ENCODE data around the gene RAMP1.

Gene RAMP1

DNA sequence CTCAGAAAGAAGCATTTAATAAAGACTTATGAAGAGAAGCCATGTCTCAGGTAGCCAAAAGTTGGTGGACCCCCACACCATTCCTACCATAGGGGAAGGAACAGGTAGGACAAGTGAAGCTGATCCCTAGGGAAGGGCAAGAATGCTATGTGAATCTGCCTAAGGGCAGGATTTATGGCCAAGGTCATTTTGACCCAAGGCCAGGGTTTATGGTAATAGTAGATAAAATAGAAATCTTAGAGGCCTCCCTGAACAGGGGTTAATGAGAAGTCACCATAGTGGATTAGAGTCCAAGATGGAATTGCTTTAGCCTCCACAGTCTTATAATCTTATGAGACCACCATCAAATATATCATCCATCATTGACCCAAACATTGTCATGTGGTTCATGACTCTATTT lies 81.4 kb downstream of the RAMP1 start:
- Histone ChIP-seq H3K4me2 (ENCODE audit: low read length) (no peak overlapping the region), H2AFZ (ENCODE audit: low read length) (no peak overlapping the region), H3K79me2 (ENCODE audit: insufficient read depth, low read length) (no peaks in the 10 kb centered on the region), H4K20me1 (ENCODE audit: insufficient read depth, low read length) (no peaks in the 10 kb centered on the region), H3F3A (ENCODE audit: insufficient read depth, low read length) (no peaks in the 10 kb centered on the region), H3K9me2 (ENCODE audit: low read depth, low read length) (no peaks in the 10 kb centered on the region), H3K36me3 (ENCODE audit: insufficient read depth, low read length) (no peaks in the 10 kb centered on the region), H3K9ac (ENCODE audit: low read length) (no peak overlapping the region), H3K4me1 (ENCODE audit: insufficient read depth, low read length, severe bottlenecking) (peaks cover 3% of the 10 kb centered on the region), H3K27me3 (ENCODE audit: insufficient read depth, low read length) (peaks cover 13% of the 10 kb centered on the region; the same call in 1 of the 2 replicates), H3K9me3 (ENCODE audit: low read length) (peaks cover 9% of the 10 kb centered on the region; the same call in 1 of the 2 replicates), H3K27ac (ENCODE audit: low read depth, low read length, poor library complexity, severe bottlenecking) (no peak overlapping the region), H3K4me3 (ENCODE audit: low read depth, low read length, poor library complexity, severe bottlenecking) (no peak overlapping the region)
- no peak for TF ChIP-seq CTCF (IDR thresholded peaks at IDR 0.05; ENCODE audit: low read length)
- TF ChIP-seq EZH2 (IDR thresholded peaks at IDR 0.05; ENCODE audit: borderline replicate concordance, low read length) = no peak

- Histone ChIP-seq H3K27ac (ENCODE audit: low read depth, low read length, poor library complexity, severe bottlenecking) (no peak overlapping the region), H3K9me2 (ENCODE audit: low read depth, low read length) (no peaks in the 10 kb centered on the region), H3K4me3 (ENCODE audit: low read depth, low read length, poor library complexity, severe bottlenecking) (no peak overlapping the region), H4K20me1 (ENCODE audit: insufficient read depth, low read length) (no peaks in the 10 kb centered on the region), H2AFZ (ENCODE audit: low read length) (no peak overlapping the region), H3K36me3 (ENCODE audit: insufficient read depth, low read length) (no peaks in the 10 kb centered on the region), H3K4me1 (ENCODE audit: insufficient read depth, low read length, severe bottlenecking) (peaks cover 3% of the 10 kb centered on the region), H3K79me2 (ENCODE audit: insufficient read depth, low read length) (no peaks in the 10 kb centered on the region), H3K9ac (ENCODE audit: low read length) (no peak overlapping the region), H3K27me3 (ENCODE audit: insufficient read depth, low read length) (peaks cover 13% of the 10 kb centered on the region; the same call in 1 of the 2 replicates), H3F3A (ENCODE audit: insufficient read depth, low read length) (no peaks in the 10 kb centered on the region), H3K9me3 (ENCODE audit: low read length) (peaks cover 9% of the 10 kb centered on the region; the same call in 1 of the 2 replicates), H3K4me2 (ENCODE audit: low read length) (no peak overlapping the region)
- no peak for TF ChIP-seq CTCF (IDR thresholded peaks at IDR 0.05; ENCODE audit: low read length)
- TF ChIP-seq EZH2 (IDR thresholded peaks at IDR 0.05; ENCODE audit: borderline replicate concordance, low read length) = no peak
These were observed 81.8 kb downstream of the RAMP1 start for GRCh38 chr2:237941239-237941638.

GRCh38 chr2:237942513-237942899 lies 83.1 kb downstream of the RAMP1 start:
- H3K27me3 ChIP-seq (ENCODE audit: insufficient read depth, low read length) = peaks cover 13% of the 10 kb centered on the region; the same call in 1 of the 2 replicates
- no peaks in the 10 kb centered on the region for H3K79me2 ChIP-seq (ENCODE audit: insufficient read depth, low read length)
- no peaks in the 10 kb centered on the region for H3K9me2 ChIP-seq (ENCODE audit: low read depth, low read length)
- peaks cover 9% of the 10 kb centered on the region; the same call in 1 of the 2 replicates for H3K9me3 ChIP-seq (ENCODE audit: low read length)
- no peaks in the 10 kb centered on the region for H3K36me3 ChIP-seq (ENCODE audit: insufficient read depth, low read length)
- no peak overlapping the region for H3K4me3 ChIP-seq (ENCODE audit: low read depth, low read length, poor library complexity, severe bottlenecking)
- no peak overlapping the region for H3K9ac ChIP-seq (ENCODE audit: low read length)
- TF ChIP-seq CTCF (IDR thresholded peaks at IDR 0.05; ENCODE audit: low read length) (no peak), EZH2 (IDR thresholded peaks at IDR 0.05; ENCODE audit: borderline replicate concordance, low read length) (no peak)
- no peaks in the 10 kb centered on the region for H3F3A ChIP-seq (ENCODE audit: insufficient read depth, low read length)
- H4K20me1 ChIP-seq (ENCODE audit: insufficient read depth, low read length) = no peaks in the 10 kb centered on the region
- H2AFZ ChIP-seq (ENCODE audit: low read length) = no peak overlapping the region
- H3K4me2 ChIP-seq (ENCODE audit: low read length) = no peak overlapping the region
- no peak overlapping the region for H3K27ac ChIP-seq (ENCODE audit: low read depth, low read length, poor library complexity, severe bottlenecking)
- peaks cover 3% of the 10 kb centered on the region for H3K4me1 ChIP-seq (ENCODE audit: insufficient read depth, low read length, severe bottlenecking)

Measured in OCI-LY1 (cell line).